Measurements from ENCODE around the gene UQCC5.
"Not testable (repeated sequence)": the region's sequence is repeated elsewhere in the genome, so short reads cannot be mapped to it uniquely, and the experiment has no call there.

The UQCC5 gene

GRCh38 chr3:52524258-52524751 is 12.1 kb upstream of the UQCC5 start:
- no peak for DNase-seq

- DNase-seq: no peak
Measured at GRCh38 chr3:52524752-52525679, 11.4 kb upstream of the UQCC5 start.

GRCh38 chr3:52525680-52526561 is 10.5 kb upstream of the UQCC5 start:
- no peak for DNase-seq

- not testable (repeated sequence) for DNase-seq
Measured at GRCh38 chr3:52526671-52527038, 9.8 kb upstream of the UQCC5 start.

GRCh38 chr3:52527039-52527731 is 9.2 kb upstream of the UQCC5 start:
- DNase-seq: no peak

GRCh38 chr3:52527732-52528585 is 8.4 kb upstream of the UQCC5 start:
- no peak for DNase-seq

- DNase-seq: no peak
Measured at GRCh38 chr3:52528586-52529375, 7.6 kb upstream of the UQCC5 start.

- no peak for DNase-seq
Measured at GRCh38 chr3:52529376-52530333, 6.8 kb upstream of the UQCC5 start.

- DNase-seq: no peak
Measured at GRCh38 chr3:52530918-52531826, 5.2 kb upstream of the UQCC5 start.

GRCh38 chr3:52531860-52532516 is 4.4 kb upstream of the UQCC5 start:
- DNase-seq: no peak

GRCh38 chr3:52532517-52532837 is 3.9 kb upstream of the UQCC5 start:
- DNase-seq: no peak

- no peak for DNase-seq
Measured at GRCh38 chr3:52532838-52533622, 3.4 kb upstream of the UQCC5 start.

GRCh38 chr3:52533623-52534280 is 2.7 kb upstream of the UQCC5 start, which contains the start of gene NT5DC2:
TSS of gene NT5DC2 (minus strand) at chr3:52533857. CDS start at chr3:52533737, 120 bp downstream.
- DNase-seq: no peak

- DNase-seq: peak; percentile 38
Measured at GRCh38 chr3:52534281-52535183, 1.9 kb upstream of the UQCC5 start.

GRCh38 chr3:52535411-52536111 is 844 bp upstream of the UQCC5 start:
- DNase-seq: no peak
